HepG2 (cell line): Measurements from ENCODE around the gene NPHP1. TPM values are rescaled to one million over a fixed set of nuclear protein-coding genes. Genes with fewer than 3 reads are reported as not detected.

Source experiments
- ATAC-seq: fragments of 200-7000 bp; cut with Tn5 transposase; 3 replicates; pipeline ENCODE4 v1.9.1; 2020; ENCODE audit warnings: mild to moderate bottlenecking, moderate library complexity
- BruUV-seq: library from RNA; stranded (reverse); fragments of 400-500 nt; replicated peaks from 2 replicates; lab custom pipeline; 2021; lab: Mats Ljungman, UMichigan
- CTCF ChIA-PET: fragments of 300-600 bp; formaldehyde crosslinking; extraction: SDS; loops from one replicate; lab custom pipeline; 2021; ENCODE audit warnings: low total read pairs, inconsistent platforms, low intra/inter-chr PET ratio; lab: Yijun Ruan, JAX
- POLR2A ChIA-PET: fragments of 350-600 bp; sonication (Branson Sonifier 250); formaldehyde crosslinking; loops from one replicate; lab custom pipeline; 2020; ENCODE audit warnings: antibody characterized with exemption, inconsistent platforms; lab: Yijun Ruan, JAX
- DNase-seq: peaks from one replicate; pipeline ENCODE4 v3.0.0-alpha.2; 2015; ENCODE audit warnings: low spot score
- FAIRE-seq: peaks from 3 replicates; lab custom pipeline; 2011; peaks lifted over from hg19 to GRCh38; lab: Jason Lieb, UNC
- H2AFZ ChIP-seq: one replicate; pipeline ENCODE4 v1.6.1; 2011; ENCODE audit warnings: low read length, inconsistent platforms
- H3K27ac ChIP-seq: fragments of 300-600 bp; 3 replicates; pipeline ENCODE4 v1.8.0; 2011; ENCODE audit warnings: mixed run types, mild to moderate bottlenecking, mixed read lengths, low read length, inconsistent platforms; ENCODE audit not compliant: insufficient read depth; ENCODE audit errors: extremely low read length
- H3K27me3 ChIP-seq, 2 experiments: fragments of 200-600 bp in 1 of 2; 2 replicates in 1 of 2; 3 replicates in 1 of 2; pipeline versions ENCODE4 v1.6.0 to v1.8.0; 2011; ENCODE audit warnings: low read length in 2 of 2, mild to moderate bottlenecking in 2 of 2, moderate library complexity in 2 of 2, inconsistent platforms in 1 of 2; ENCODE audit not compliant: insufficient read depth in 2 of 2, control insufficient read depth in 1 of 2
- H3K36me3 ChIP-seq, 2 experiments: fragments of 200-600 bp in 1 of 2; replicated peaks in 1 of 2; 2 replicates in 1 of 2; 3 replicates in 1 of 2; pipeline versions ENCODE4 v1.5.1 to v1.8.0; 2011; ENCODE audit warnings: low read length in 2 of 2, inconsistent platforms in 1 of 2; ENCODE audit not compliant: insufficient read depth in 2 of 2, control insufficient read depth in 1 of 2
- H3K4me1 ChIP-seq: 2 replicates; pipeline ENCODE4 v1.5.1; 2012; ENCODE audit warnings: low read length, inconsistent platforms; ENCODE audit not compliant: insufficient read depth
- H3K4me2 ChIP-seq: 2 replicates; pipeline ENCODE4 v1.6.0; 2011; ENCODE audit warnings: low read depth, low read length, inconsistent platforms
- H3K4me3 ChIP-seq, 3 experiments: fragments of 200-600 bp in 1 of 3; sonication (generic), shearing (Covaris generic) in 1 of 3; replicated peaks in 1 of 3; 2 replicates each; pipeline ENCODE4 v1.5.1; 2011 to 2016; ENCODE audit warnings: low read length in 3 of 3, inconsistent platforms in 2 of 3, low read depth in 2 of 3, mild to moderate bottlenecking in 2 of 3, control low read depth in 1 of 3, mixed read lengths in 1 of 3; ENCODE audit not compliant: insufficient read depth in 1 of 3
- H3K79me2 ChIP-seq: one replicate; pipeline ENCODE4 v1.6.1; 2011; ENCODE audit warnings: low read length, inconsistent platforms; ENCODE audit not compliant: insufficient read depth
- H3K9ac ChIP-seq: 2 replicates; pipeline ENCODE4 v1.6.0; 2011; ENCODE audit warnings: mild to moderate bottlenecking, low read depth, low read length, inconsistent platforms; ENCODE audit not compliant: insufficient read depth
- H3K9me3 ChIP-seq: 2 replicates; pipeline ENCODE4 v1.5.1; 2012; ENCODE audit warnings: mild to moderate bottlenecking, low read length
- H4K20me1 ChIP-seq: 2 replicates; pipeline ENCODE4 v1.6.0; 2011; ENCODE audit warnings: inconsistent platforms, mild to moderate bottlenecking, low read length, moderate library complexity; ENCODE audit not compliant: insufficient read depth
- DBP ChIP-seq: sonication (generic); formaldehyde crosslinking; IDR thresholded peaks from 2 replicates; pipeline ENCODE4 v1.4.0; 2020; ENCODE audit warnings: missing genetic modification reagents; ENCODE audit errors: not compliant biosample characterization
- EP300 ChIP-seq, 3 experiments: sonication (generic) in 1 of 3; formaldehyde crosslinking in 1 of 3; IDR thresholded peaks; 2 replicates each; pipeline versions ENCODE4 v1.5.1 to v1.6.1; 2011 to 2020; ENCODE audit warnings: low read depth in 2 of 3, low read length in 2 of 3, borderline replicate concordance in 1 of 3, improper control_type of control experiment in 1 of 3, mild to moderate bottlenecking in 1 of 3, missing genetic modification reagents in 1 of 3, moderate library complexity in 1 of 3
- MEF2D ChIP-seq: sonication (generic); formaldehyde crosslinking; IDR thresholded peaks from 2 replicates; pipeline ENCODE4 v1.5.1; 2020; ENCODE audit warnings: mild to moderate bottlenecking, missing genetic modification reagents
- NFIC ChIP-seq: IDR thresholded peaks from 2 replicates; pipeline ENCODE4 v1.6.1; 2012; ENCODE audit warnings: mild to moderate bottlenecking, low read length, inconsistent platforms
- PRDM10 ChIP-seq: sonication (generic); formaldehyde crosslinking; IDR thresholded peaks from 2 replicates; pipeline ENCODE4 v1.4.0; 2020; ENCODE audit warnings: low read depth, missing genetic modification reagents
- REXO4 ChIP-seq: sonication (generic); formaldehyde crosslinking; IDR thresholded peaks from 2 replicates; pipeline ENCODE4 v1.8.0; 2022; ENCODE audit warnings: missing genetic modification reagents, mild to moderate bottlenecking, borderline replicate concordance
- SP5 ChIP-seq: IDR thresholded peaks from 2 replicates; pipeline ENCODE4 v1.6.1; 2016; ENCODE audit warnings: low read depth, borderline replicate concordance
- ZNF629 ChIP-seq: sonication (generic); formaldehyde crosslinking; conservative IDR thresholded peaks from 2 replicates; pipeline ENCODE4 v1.5.0; 2020; ENCODE audit warnings: missing genetic modification reagents
- ZNF691 ChIP-seq: sonication (generic); formaldehyde crosslinking; IDR thresholded peaks from 2 replicates; pipeline ENCODE4 v1.4.0; 2020; ENCODE audit warnings: missing genetic modification reagents, low read depth, mild to moderate bottlenecking, borderline replicate concordance
- WGBS: methylation state at CpG from one replicate; pipeline ENCODE4 v1.1.6; 2017; ENCODE audit warnings: low lambda C conversion rate; 5-methylcytosine and 5-hydroxymethylcytosine counted together
- in situ Hi-C: cut with HindIII; loops from 2 replicates; pipeline ENCODE4 v1.10.0; 2017; ENCODE audit warnings: low pct_unique_long_range_greater_than_20kb; ENCODE audit not compliant: extremely low pct_ligation_motif_present
- intact Hi-C: fragments of 100-400 bp; cut with micrococcal nuclease; formaldehyde crosslinking; loops from one replicate; pipeline ENCODE4 v1.10.0; 2022; ENCODE audit not compliant: unreplicated experiment
- polyA plus RNA-seq, 8 experiments: library from polyadenylated mRNA; depleted of rRNA in 3 of 8; stranded (reverse) in 7 of 8; unstranded in 1 of 8; fragments of >200 nt; fragmentation: Illumina TruSeq in 4 of 8; extraction: Trizol in 4 of 8; gene quantifications; 2 replicates each; pipeline versions ENCODE4 v1.2.1 to v1.2.3, GENCODE V29; 2011 to 2016; ENCODE audit warnings: low read depth in 4 of 8, missing spikeins in 1 of 8, mixed read lengths in 1 of 8; ENCODE audit not compliant: insufficient read depth in 1 of 8
- total RNA-seq, 5 experiments: library from RNA; depleted of rRNA; stranded (reverse); fragments of >200 nt; fragmentation: Illumina TruSeq; extraction: Trizol; gene quantifications; 2 replicates each; pipeline ENCODE4 v1.2.3, GENCODE V29; 2016; ENCODE audit warnings: low read depth in 1 of 5

The NPHP1 gene
- total and polyA plus RNA-seq, 2 of the 13 experiments (the other 11 are each of a cell fraction or from before 2014, with no cell fraction given) = 2.7 to 4.8 TPM

- Histone ChIP-seq H4K20me1 (no peaks in the 10 kb centered on the region), H3K4me2 (no peak overlapping the region), H3K9me3 (no peaks in the 10 kb centered on the region), H3K27me3 (no peaks in the 10 kb centered on the region), H3K4me3 (no peak overlapping the region), H3K79me2 (no peaks in the 10 kb centered on the region), H2AFZ (no peak overlapping the region), H3K4me1 (peaks cover 27% of the 10 kb centered on the region), H3K27ac (no peak overlapping the region), H3K36me3 (no peaks in the 10 kb centered on the region), H3K9ac (no peak overlapping the region)
- intact Hi-C loops = loop anchor here (1.0 kb wide), 1 partner anchor 42 kb away; no protein-coding TSS in a partner anchor
- POLR2A ChIA-PET = no interaction called here
- FAIRE-seq (no peak), DNase-seq (no peak), ATAC-seq (peak; percentile 20)
- WGBS = 71% methylated on average over 12 of the region's 14 CpGs
- BruUV-seq = no TSS peak
- TF ChIP-seq PRDM10 (CRISPR knock-in tag) = no peak
- TF ChIP-seq REXO4 = no peak
- no peak for TF ChIP-seq MEF2D
- no peak for TF ChIP-seq ZNF629 (CRISPR knock-in tag)
- TF ChIP-seq SP5 (CRISPR knock-in tag) = no peak
- no peak for TF ChIP-seq ZNF691 (CRISPR knock-in tag)
- no peak for TF ChIP-seq EP300 (IDR thresholded peaks at IDR 0.05; ENCODE audit: low read depth in 2 of 2, low read length in 2 of 2)
- no peak for TF ChIP-seq EP300 (CRISPR knock-in tag; IDR thresholded peaks at IDR 0.05; ENCODE audit: borderline replicate concordance)
- no peak for TF ChIP-seq DBP (CRISPR knock-in tag)
- TF ChIP-seq NFIC = no peak
- CTCF ChIA-PET = interaction anchor here (1.4 kb wide), 1 partner anchor 43 kb away, joined by 12 read pairs; no protein-coding TSS in a partner anchor
- in situ Hi-C loops = no loop called here
Measured at GRCh38 chr2:110114831-110115255, 90.0 kb downstream of the NPHP1 start.
